HS-27A (cell line): ENCODE measurements around the gene FCRLA.
"Not testable (repeated sequence)": the region's sequence is repeated elsewhere in the genome, so short reads cannot be mapped to it uniquely, and the experiment has no call there.

Experiments
- DNase-seq: peaks from one replicate; pipeline ENCODE4 v3.0.0-alpha.2; 2012; ENCODE audit warnings: low read depth, missing footprints

Gene FCRLA

DNA sequence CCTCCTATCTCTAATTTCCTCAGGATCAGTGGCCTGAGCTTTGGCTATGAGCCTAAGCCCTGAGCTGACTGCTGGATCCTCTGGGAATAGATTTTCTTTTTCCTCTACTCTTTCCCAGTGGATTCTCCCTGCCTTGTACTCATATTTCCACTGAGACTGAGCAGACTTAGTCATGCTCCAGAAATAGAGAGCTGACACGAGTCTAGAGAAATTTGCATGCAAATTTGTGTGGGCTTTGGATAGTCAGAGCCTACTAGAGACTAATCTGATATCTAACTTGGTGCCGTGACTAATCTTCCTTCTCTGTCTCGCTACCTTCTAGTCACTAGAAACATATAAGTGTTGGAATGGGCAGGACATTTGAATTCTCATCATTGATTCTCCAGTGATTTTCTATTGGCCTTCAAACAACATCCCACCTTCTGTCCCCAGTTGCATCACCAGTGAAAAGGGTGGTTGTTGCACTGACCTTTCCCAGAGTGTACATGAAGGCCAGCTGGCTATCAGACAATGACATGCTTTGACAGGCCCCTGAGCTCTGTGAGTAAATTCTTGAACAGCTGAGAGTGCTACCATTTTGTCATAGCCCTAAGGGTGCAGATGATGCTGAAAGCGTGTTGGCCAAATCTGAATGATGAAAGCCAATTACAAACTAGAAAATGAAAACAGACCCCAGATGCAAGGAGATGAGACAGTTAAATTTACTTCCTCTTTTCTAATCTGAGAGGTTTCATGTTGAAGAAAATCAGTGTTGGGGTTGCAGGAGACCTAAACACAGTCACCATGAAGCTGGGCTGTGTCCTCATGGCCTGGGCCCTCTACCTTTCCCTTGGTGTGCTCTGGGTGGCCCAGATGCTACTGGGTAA is at the start of gene FCRLA:
Gene FCRLA (plus strand): TSS at position 748 of the 866 bp plus-strand sequence. CDS start 36 bp downstream, at position 784.
- peak; percentile 64 for DNase-seq

GRCh38 chr1:161658524-161658923 is 48.5 kb upstream of the FCRLA start:
- DNase-seq, result not testable (repeated sequence)

GRCh38 chr1:161661660-161662311 is 45.2 kb upstream of the FCRLA start:
- DNase-seq, result not testable (repeated sequence)

DNA sequence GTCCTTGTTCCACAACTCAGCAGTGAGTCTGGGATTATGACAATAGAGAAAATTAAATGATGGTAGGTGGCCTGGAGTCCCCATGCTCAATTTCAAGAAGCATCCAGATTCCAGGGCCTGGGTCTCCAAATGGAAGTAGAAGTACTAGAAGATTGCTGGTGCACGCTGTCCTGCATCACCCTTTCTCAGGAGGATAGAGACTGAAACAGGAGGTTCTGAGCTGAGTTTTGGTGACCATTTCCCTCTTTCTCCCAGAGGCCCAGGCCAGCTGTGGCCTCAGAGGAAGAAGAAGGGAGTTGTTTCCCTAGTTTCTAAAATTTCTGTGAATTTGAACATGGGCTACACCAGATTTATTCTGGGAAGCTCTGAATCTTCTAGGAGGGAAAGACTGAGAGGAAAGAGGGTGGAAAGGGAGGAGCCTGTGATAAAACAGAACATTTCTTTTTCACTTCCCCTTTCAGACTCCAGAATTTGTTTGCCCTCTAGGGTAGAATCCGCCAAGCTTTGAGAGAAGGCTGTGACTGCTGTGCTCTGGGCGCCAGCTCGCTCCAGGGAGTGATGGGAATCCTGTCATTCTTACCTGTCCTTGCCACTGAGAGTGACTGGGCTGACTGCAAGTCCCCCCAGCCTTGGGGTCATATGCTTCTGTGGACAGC is 44.2 kb upstream of the FCRLA start, which contains the start of gene FCGR2B:
Gene FCGR2B (plus strand): TSS at position 460 of the 656 bp plus-strand sequence. CDS start 99 bp downstream, at position 559.
- DNase-seq, result not testable (repeated sequence)

- not testable (repeated sequence) for DNase-seq
These were observed 43.5 kb upstream of the FCRLA start for GRCh38 chr1:161663569-161663968.

- not testable (repeated sequence) for DNase-seq
These were observed 42.3 kb upstream of the FCRLA start for GRCh38 chr1:161664689-161665088.

DNA sequence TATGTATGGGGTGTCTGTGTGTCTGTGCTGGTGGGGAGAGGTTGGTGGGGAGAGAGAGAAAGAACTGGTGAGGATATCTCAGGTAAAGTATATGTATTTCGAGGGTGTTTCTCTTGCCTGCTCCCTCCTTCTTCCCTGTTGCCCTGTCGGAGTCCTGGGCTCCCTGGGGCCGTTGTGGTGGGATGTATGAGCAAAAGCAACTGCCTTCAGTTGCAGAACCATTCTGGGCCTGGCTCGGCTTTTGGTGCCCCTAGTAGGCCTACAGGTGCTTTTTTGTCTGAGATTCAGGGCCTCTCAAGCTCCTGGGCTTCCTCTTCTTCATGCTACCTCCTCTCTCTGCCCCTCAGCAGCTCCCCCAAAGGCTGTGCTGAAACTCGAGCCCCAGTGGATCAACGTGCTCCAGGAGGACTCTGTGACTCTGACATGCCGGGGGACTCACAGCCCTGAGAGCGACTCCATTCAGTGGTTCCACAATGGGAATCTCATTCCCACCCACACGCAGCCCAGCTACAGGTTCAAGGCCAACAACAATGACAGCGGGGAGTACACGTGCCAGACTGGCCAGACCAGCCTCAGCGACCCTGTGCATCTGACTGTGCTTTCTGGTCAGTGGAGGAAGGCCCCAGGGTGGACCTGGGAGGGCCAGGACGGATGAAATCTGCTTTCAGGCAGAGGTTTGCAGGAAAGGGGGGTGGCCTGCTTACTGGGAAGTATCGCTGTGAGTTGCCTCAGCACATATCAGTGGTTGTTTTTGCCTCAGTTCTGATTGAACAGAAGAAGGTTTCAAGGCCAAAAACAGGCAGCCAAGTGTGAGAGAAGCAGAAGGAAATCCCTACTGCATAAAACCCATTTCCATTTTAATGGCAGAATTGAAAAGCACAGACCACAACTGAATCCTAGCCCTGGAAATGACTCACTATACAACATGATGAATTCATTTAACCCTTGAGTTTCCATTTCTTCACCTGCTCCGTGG is 35.7 kb upstream of the FCRLA start:
- not testable (repeated sequence) for DNase-seq

- not testable (repeated sequence) for DNase-seq
These were observed 33.6 kb upstream of the FCRLA start for GRCh38 chr1:161673437-161673836.

DNA sequence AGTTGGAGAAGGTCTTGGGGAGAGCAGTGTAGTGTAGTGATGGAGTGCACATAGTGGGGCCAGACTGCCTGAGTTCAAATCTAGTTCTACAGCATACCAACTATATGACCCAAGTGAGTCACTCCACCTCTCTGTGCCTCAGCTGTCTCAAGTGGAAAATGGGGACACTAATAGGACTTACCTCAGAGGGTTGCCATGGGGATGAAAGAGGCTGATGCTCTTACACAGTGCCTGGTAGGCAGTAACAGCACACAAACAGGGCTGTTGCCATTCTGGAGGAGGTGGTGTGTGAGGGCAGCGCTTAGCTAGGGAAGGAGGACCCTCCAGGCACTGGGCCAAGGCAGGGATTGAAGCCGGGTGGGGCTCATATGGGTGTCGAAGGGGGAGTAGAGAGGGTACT is 32.6 kb upstream of the FCRLA start:
- not testable (repeated sequence) for DNase-seq

GRCh38 chr1:161674908-161675307 is 32.1 kb upstream of the FCRLA start:
- not testable (repeated sequence) for DNase-seq

DNA sequence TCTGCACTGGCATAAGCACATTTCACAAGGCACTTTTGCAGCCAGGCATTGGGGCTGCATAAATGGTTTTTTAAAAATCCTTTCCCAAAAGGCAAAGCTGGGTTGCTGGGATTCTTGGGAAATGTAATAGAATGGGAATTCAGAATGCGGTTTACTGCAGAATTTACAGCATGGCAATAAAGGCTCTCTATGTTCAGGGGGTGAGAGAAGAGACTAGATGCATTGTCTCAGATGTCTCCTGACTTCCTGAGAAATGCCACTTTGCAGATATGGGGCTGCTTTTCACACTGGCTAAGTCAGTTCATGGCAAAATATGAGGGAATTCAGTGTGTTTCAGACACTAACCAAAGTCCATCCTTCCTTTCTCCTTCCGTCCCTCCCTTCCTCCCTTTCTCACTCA is 30.6 kb upstream of the FCRLA start:
- DNase-seq, result no peak

DNA sequence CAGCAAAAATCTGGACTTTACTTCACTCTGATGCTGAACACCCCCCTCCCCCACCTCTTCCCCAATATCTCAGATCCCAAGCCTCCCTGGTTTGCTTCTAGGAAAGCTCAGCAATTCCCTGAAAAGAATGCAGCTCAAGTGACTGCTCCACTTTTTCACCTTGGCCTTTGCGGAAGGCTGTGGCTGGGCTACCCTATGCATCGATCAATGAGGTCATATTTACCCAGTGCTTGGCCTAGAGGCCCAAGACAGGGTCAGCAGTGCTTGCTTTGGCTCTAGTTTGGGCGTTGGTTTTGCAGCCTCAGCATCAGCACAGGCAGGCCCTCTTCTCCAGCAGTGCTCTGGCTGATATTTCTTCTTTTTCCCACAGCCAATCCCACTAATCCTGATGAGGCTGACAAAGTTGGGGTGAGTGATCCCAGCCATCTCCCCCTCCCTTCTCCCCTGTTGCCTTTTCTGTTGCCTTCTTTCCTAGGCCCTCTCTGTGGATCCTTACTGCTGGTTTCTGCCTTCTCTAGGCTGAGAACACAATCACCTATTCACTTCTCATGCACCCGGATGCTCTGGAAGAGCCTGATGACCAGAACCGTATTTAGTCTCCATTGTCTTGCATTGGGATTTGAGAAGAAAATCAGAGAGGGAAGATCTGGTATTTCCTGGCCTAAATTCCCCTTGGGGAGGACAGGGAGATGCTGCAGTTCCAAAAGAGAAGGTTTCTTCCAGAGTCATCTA is 29.9 kb upstream of the FCRLA start:
- DNase-seq, result no peak

- DNase-seq, result no peak
These were observed 28.5 kb upstream of the FCRLA start for GRCh38 chr1:161678500-161678899.

DNA sequence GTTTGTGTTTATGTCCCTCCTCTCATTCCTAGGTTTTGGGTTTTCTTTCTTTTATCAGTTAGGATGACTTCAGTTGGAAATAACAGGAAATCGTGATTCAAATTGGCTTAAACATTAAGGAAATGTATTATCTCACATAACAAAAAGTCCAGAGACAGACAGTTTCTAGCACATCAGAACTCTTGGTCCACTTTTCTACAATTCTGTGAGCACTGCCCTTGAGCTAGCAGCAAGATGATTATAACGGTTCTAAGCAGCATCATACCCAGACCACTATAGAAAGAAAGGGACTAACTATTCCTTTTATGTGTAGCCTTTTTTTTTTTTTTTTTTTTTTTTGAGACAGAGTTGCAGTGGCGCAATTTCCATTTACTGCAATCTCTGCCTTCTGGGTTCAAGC is 25.1 kb upstream of the FCRLA start:
- DNase-seq, result no peak

DNA sequence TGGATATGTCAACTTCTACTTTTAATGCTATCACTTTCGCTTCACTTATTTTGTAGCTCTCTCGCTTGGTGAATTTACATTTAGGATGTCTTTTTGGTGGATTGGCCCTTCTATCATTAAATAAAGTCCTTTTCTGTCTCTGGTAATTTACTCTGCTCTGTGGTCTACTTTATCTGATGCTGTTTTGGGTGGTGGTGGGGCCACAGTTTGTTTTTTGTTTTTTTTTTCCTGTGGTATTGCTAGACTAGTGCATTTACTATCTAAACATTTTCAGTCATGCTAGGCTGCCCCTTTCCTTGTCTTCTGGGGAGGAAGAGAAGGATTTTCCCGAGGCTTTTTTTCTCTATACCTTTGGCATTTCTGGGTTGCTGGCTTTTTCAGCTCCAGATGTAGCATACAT is 18.1 kb upstream of the FCRLA start:
- DNase-seq, result no peak

DNA sequence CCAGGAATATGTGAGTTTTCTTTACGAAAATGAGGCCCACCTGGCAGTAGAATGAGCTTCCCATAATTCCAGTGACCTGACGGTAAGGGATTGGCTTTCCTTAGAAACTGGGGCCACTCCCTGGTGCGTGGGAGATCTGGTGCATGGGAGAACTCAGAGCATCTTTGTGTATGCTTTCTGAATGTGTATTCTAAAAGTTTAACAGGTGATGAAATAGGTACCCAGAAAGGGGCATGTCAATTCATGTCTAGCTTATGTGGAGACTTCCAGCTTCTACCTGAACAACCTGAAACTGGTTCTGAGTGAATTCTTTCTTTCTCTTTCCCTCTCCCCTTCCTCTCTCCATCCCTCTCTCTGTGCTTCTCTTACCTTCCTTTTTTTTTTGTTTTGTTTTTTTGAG is 15.2 kb upstream of the FCRLA start:
- no peak for DNase-seq

GRCh38 chr1:161693020-161693712 is 13.9 kb upstream of the FCRLA start:
- DNase-seq, result not testable (repeated sequence)

DNA sequence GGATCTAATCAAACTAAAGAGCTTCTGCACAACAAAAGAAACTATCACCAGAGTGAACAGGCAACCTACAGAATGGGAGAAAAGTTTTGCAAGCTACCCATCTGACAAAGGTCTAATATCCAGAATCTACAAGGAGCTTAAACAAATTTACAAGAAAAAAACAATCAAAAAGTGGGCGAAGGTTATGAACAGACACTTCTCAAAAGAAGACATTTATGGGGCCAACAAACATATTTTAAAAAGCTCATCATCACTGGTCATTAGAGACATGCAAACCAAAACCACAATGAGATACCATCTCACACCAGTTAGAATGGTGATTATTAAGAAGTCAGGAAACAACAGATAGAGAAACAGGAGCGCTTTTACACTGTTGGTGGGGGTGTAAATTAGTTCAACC is 8.7 kb upstream of the FCRLA start:
- DNase-seq, result not testable (repeated sequence)

GRCh38 chr1:161702250-161702649 is 4.8 kb upstream of the FCRLA start:
- no peak for DNase-seq

- DNase-seq, result no peak
These were observed 1.5 kb upstream of the FCRLA start for GRCh38 chr1:161705537-161705936.
